Fibroblast of skin of back (primary cell): Measurements from ENCODE around the gene EHBP1L1.

Experiments
- DNase-seq: peaks from one replicate; pipeline ENCODE4 v3.0.0-alpha.2; 2013

Gene EHBP1L1

GRCh38 chr11:65617136-65617850 is 41.4 kb downstream of the EHBP1L1 start:
- no peak for DNase-seq

GRCh38 chr11:65617990-65618751 is 42.3 kb downstream of the EHBP1L1 start:
- no peak for DNase-seq

GRCh38 chr11:65618763-65619162 is 42.9 kb downstream of the EHBP1L1 start:
- no peak for DNase-seq

GRCh38 chr11:65619281-65619928 is 43.6 kb downstream of the EHBP1L1 start:
- DNase-seq: no peak

GRCh38 chr11:65620666-65621065 is 44.8 kb downstream of the EHBP1L1 start:
- no peak for DNase-seq

GRCh38 chr11:65621460-65621859 is 45.6 kb downstream of the EHBP1L1 start:
- DNase-seq: no peak

- no peak for DNase-seq
Measured at GRCh38 chr11:65622011-65622410, 46.2 kb downstream of the EHBP1L1 start.

GRCh38 chr11:65623177-65623576 is 47.3 kb downstream of the EHBP1L1 start:
- DNase-seq: no peak

- no peak for DNase-seq
Measured at GRCh38 chr11:65623852-65624616, 48.2 kb downstream of the EHBP1L1 start.

GRCh38 chr11:65624931-65625627 is 49.2 kb downstream of the EHBP1L1 start:
- no peak for DNase-seq

GRCh38 chr11:65625628-65626342 is 49.9 kb downstream of the EHBP1L1 start:
- DNase-seq: peak; percentile 34

- DNase-seq: no peak
Measured at GRCh38 chr11:65627202-65627601, 51.3 kb downstream of the EHBP1L1 start.

- DNase-seq: no peak
Measured at GRCh38 chr11:65629579-65629978, 53.7 kb downstream of the EHBP1L1 start.

GRCh38 chr11:65630215-65630614 is 54.4 kb downstream of the EHBP1L1 start:
- DNase-seq: no peak

GRCh38 chr11:65633390-65634108 is 57.7 kb downstream of the EHBP1L1 start:
- DNase-seq: no peak

- DNase-seq: no peak
Measured at GRCh38 chr11:65634109-65634436, 58.2 kb downstream of the EHBP1L1 start.

GRCh38 chr11:65634440-65634839 is 58.6 kb downstream of the EHBP1L1 start:
- DNase-seq: no peak

GRCh38 chr11:65634905-65635731 is 59.3 kb downstream of the EHBP1L1 start:
- no peak for DNase-seq

- DNase-seq: no peak
Measured at GRCh38 chr11:65636108-65637031, 60.5 kb downstream of the EHBP1L1 start.
